HTERT RPE-1 (cell line): ENCODE results near the gene ANXA8L1.
"Not testable (repeated sequence)": the region's sequence is repeated elsewhere in the genome, so short reads cannot be mapped to it uniquely, and the experiment has no call there.

ENCODE experiments used
- in situ Hi-C: fragments of 300-500 bp; cut with MboI; formaldehyde crosslinking; loops from 4 replicates; pipeline ENCODE4 v1.14.3; 2020; ENCODE audit warnings: low sequenced_read_pairs

ANXA8L1 gene, protein sequence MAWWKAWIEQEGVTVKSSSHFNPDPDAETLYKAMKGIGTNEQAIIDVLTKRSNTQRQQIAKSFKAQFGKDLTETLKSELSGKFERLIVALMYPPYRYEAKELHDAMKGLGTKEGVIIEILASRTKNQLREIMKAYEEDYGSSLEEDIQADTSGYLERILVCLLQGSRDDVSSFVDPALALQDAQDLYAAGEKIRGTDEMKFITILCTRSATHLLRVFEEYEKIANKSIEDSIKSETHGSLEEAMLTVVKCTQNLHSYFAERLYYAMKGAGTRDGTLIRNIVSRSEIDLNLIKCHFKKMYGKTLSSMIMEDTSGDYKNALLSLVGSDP

DNA sequence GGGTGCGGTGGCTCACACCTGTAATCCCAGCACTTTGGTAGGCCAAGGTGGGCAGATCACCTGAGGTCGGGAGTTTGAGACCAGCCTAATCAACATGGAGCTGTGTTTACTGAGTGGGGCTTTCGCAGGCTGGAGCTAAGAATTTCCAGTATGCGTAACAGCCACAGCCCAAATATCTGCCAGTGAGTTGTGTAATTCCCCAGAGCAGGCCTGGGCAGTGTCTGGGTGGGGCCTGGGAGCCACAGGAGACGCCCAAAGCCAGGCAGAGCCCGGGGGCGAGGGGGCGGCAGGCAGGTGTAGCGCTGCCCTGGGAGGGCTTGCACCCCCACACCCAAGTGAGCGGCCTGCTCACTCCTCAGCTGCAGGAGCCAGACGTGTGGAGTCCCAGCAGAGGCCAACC, at the start of gene ANXA8L1:
ANXA8L1 (plus strand) TSS at position 371 of the 400 bp plus-strand sequence. CDS start 76 bp downstream, outside the sequence.
- in situ Hi-C loops = not testable (repeated sequence)

DNA sequence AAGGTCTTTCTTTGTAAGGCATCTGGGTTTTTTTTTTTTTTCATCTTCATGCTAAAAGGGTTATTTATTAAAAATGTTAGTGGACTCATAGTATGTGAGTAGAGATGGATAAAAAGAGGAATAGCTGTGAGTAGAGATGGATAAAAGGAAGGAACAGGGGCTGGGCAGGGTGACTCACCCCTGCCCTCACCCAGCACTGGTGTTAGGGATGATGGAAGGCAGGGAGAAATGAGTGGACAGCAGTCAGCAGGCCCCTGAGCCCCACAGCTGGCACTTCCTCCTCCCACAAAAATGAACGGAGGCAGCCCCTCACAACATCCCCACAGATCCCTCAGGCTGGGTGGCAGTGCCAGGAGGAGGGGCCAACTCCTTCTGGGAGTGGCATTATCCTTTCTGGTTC, 49.5 kb upstream of the ANXA8L1 start:
- in situ Hi-C loops = no loop called here

DNA sequence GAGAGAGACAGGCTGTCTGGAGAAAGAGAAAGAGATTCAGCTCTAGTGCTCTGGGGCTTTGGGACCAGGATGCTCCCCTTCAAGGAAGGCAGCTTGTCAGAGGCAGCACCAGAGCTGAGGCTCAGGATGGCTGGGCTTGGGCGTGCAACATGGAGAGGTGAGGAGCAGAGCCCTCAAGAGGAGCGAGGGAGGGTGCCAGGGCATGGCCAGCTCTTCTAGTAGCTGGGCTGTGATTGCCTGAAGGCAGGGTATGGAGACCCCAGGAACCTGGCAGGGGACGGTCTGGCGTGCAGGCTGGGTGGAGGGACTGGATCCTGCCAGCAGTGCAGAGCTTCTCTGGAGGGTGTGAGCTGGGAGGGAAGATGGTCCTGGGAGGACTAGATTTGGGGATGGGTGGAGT, 48.6 kb upstream of the ANXA8L1 start:
- in situ Hi-C loops = no loop called here

DNA sequence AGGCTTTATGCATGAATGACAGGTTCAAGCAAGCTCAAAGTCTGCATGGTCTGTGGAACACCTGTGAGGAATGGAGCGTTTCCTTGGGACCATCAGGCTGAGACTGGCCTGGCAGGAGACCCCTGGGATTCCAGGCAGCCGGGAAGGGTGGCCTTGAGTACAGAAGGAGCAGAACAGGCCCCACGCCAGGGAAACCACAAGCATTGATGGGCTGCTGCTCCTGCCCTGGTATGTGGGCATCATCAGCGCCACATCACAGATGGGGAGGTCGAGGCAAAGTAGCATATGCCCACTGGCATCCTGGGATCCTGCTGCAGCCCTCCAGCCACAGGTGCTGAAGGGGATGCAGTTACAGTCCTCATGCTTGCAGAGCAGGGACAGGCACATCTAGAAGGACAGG, 47.9 kb upstream of the ANXA8L1 start:
- in situ Hi-C loops = no loop called here

DNA sequence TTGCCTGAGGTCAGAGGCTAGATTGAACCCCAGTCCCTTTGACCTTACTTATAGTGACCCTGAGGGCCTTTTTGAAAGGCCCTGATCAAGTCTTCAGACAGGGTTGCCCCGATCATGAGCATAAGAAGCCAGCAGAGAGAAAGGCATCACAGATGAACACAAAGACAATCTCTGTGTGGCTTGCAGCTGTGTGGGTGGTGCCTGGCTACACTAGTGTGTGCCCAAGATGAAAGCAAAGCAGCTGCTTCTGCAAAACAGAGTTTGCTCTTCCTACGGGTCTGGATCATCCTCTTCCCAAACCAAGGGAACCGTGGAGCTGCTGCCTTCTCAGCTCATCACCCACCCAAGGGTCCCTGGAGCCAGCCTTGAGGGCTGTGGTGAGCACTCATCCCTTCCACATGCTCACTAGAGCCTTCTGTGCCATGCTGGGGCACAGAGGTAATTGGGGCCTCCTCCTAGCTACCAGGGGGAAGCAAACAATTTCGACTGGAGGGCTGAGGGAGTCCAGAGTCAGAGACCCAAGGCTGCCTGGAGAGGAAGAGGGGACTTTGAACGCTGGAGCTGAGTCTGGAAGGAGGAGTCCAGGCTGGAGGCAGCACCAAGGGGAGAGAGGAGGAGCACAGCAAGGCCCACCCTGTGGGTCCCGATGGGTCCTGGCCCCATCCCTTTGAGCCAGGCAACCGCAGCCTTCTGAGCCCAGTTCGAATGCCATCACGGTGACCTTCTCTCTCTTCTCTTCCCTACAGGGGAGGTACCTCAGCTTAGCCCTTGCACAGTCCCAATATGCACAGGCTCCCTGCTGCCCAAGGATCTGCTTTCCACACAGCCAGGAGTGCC, 46.5 kb upstream of the ANXA8L1 start:
- in situ Hi-C loops = no loop called here

DNA sequence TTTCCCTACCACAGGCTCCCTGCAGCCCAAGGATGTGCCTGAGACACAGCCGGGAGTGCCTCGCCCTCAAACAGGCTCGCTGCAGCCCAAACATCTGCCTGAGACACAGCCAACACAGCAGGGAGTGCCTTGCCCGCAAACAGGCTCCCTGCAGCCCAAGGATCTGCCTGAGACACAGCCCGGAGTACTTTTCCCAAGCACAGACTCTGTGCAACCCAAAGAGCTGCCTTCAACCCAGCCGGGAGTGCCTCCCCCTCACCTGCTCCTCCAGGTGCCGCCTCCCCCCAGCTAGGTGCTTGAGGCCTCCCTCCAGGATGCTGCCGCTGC, 45.9 kb upstream of the ANXA8L1 start:
- in situ Hi-C loops = no loop called here

DNA sequence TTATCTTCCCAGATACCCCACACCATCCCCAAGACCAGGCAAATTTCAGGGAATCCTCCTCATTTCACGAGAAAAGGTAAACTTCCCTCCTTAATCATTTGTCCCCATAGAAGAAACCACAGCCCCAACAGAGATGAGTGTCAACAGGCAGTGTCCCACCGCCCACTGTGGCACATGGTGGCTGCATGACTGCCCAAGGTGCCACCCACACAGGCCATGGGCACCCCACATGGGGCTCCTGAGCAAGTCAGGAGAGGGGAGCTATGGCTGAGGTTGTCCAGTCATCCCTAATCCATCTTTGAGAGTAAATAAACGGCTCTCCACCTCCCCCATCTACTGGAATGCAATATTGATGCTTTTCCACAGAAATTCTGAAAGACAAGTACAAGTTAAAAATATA, 44.7 kb upstream of the ANXA8L1 start:
- in situ Hi-C loops = no loop called here

DNA sequence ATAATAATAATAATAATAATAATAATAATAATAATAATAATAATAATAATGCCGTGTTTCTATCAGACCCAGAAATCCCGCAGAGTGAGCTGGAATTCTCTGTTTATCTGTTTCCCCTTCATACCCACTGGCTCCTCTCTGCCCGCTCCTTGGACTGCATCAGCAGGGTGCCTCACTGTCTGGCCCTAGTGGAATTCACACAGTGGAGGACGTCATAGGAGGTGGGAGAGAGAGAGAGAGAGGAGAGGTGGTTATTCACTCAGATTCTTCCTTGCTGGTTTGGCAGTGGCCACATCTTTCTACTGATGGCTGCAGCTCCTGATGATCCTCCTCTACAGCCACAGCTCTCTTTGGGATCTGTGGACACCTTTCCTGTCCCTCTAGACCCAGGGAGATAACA, 10.1 kb upstream of the ANXA8L1 start:
- in situ Hi-C loops = not testable (repeated sequence)

DNA sequence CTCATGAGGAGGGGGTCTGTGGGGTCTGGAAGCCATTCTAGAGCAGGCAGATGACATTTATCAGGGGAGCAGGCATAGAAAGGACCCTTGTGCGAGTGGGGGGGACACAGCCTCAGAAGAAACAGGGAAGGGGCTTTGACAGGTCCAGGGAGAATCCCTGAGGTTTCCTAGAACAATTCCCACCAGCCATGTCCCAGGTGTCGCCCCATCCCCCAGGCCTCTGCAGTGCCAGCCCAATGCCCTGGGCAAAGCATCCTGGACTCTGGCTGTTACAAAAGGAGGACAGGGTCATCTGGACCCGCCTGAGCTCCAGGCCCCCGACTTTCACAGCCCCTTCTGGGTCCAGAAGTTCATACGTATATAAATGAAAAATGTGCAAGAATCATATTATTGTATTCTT, 8.4 kb upstream of the ANXA8L1 start:
- in situ Hi-C loops = not testable (repeated sequence)

DNA sequence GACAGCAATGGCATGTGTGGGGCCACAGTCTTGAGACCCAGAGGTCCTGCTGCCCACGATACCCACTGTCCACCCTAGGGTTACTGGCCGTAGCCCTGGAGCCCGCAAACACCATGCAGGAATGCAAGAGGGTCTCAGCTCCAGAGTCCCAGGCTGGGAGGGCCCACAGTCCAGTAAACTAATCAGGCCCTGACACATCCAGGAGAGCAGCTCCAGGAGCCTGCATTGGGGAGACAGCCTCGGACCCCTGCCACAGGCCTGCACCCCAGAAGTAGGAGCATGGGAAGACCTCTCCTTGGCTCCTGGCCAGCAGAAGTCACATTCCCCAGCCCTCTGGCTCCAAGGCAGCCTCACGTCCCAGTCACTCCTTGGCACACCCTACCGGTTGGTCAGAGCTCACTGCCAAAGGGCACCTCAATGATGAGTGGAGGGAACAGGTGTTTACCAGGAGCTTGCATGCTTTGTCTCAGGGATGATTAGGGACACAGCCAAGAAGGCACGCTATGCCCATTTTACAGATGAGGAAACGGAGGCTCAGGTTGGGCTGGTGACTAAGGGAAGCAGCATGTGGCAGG, 7.8 kb upstream of the ANXA8L1 start:
- in situ Hi-C loops = not testable (repeated sequence)

DNA sequence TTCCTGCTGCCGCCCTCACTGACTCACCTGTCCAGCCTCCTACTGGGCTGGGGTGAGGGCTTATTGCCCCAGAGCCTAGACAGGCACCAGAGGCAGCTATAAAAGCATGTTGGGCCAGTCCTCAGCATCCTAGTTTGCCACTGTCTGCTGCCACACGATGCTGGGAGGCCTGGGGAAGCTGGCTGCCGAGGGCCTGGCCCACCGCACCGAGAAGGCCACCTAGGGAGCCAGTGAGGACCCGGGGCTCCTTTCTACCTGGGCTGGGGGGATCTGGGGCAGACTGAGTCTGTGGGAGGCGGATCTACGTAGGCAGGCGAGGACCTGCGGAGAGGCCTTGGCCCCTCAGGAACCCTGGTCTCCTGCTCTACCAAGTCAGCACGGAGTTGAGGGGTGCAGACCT, 6.6 kb upstream of the ANXA8L1 start:
- in situ Hi-C loops = not testable (repeated sequence)

DNA sequence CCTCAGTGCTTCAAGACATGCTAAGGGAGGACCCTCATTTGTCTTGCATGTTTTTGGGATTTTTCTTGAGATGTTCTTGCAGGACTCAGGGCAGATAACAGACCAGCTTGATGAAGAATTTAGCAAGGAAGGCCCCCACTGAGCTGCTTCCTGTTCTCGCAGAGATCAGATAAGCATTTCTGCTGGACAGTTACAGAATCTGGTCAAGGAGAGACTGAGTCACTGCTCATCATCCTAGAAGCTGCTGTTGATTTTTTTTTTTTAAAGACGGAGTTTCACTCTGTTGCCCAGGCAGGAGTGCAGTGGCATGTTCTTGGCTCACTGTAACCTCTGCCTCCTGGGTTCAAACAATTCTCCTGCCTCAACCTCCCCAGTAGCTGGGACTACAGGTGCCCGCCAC, 1.2 kb upstream of the ANXA8L1 start:
- in situ Hi-C loops = not testable (repeated sequence)

DNA sequence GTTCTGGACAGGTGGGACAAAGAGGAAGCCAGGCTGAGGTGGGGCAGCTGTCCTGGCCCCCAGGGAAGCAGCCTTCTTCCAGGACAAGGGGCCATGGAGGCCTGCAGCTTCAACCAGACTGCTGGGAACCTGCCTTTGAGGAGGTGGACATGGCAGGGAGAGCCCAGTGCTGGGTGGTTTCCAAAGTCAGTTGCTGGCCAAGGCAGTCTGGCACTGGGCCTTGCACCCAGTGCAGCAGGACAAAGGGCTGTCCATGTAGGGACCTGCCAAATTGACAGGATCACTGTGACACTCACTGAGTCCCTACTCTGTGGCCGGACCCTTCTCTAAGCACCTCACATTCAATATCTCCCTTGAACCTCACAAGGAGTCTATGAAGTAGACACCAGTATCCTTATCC, 1.4 kb downstream of the ANXA8L1 start:
- in situ Hi-C loops = not testable (repeated sequence)

DNA sequence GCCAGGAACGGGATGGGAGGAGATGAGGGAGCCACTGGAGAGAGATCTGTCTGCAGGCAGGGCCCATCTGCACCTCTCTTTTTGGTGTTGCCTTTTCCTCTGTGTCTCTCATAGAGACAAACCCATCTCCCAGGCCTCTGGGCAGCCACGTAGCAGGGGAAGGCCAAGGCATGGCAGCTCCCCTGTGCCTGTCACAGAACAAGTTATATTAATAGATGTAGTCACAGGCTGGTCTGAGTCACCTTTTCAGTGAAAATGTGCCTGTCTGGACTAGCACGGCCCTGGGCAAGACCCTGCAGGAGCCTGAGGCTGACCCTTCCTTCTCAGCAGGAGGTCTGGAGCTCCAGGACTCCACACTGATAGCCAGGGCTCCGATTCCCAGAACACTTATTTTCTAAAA, 2.1 kb downstream of the ANXA8L1 start:
- in situ Hi-C loops = not testable (repeated sequence)

DNA sequence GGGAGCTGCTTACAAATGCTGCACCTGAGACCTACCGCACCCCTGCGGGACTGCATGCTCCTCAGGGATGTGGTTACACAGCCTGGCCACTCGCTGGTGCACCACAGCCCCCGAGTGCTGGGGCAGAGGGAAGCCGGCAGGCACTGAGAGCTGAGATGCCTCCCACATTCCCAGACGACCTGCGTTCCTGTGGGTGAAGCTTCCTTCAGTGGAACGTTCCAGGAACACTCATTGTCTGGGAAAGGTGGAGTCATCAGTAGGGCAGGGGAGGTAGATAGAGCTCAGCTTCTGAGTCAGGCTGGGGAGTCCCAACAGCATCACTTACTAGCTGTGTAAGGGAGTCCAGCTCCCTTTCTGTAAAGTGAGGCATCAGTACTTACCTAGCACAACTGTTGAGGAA, 2.5 kb downstream of the ANXA8L1 start:
- in situ Hi-C loops = not testable (repeated sequence)

DNA sequence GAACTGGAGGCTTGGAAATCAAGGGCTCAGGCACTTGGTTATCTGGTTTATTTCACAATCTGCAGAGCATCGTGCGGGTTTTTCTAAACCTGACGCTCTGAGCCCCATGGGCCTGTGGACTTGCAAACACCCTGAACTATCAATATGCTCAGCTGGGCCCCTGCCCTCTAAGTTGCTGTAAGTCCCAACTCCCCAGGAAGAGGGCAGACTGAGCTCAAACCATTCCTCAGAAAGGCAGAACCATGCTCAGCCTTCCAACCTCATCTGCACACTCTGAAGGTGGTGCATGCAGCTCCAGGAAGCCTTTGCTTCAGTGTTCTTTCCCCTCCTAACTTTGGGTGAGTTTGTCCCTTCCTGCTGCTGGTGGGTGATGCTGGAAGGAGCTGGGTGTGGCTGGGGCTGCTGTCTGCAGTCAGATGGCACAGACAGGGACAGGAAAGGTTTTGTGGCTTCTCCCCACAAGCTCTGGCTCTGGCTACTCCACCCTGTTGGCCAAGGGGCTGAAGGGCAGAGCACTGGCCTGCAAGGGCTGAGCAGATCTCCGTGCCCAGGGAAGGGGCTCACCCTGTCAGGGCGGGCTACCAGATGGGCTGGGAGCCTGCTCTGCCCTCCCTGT, 3.8 kb downstream of the ANXA8L1 start:
- in situ Hi-C loops = not testable (repeated sequence)

DNA sequence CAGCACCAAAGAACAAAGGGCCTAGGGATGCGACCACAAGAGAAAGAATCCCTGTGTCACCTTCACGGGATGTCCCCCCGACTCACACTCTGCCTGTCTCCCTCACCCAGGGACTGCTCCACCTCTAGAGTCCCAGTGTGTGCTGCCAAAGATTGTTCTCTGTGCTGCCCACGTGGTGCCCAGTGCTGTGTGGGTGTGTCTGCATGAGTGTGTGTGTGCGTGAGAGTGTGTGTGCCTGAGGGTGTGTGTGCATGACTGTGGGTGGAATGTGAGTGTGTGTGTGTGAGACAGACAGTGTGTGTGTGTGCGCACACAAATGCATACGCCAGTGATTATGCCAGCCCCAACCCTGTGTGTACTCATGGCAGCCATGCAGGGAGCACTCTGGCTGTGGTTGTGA, 10.3 kb downstream of the ANXA8L1 start:
- in situ Hi-C loops = not testable (repeated sequence)

DNA sequence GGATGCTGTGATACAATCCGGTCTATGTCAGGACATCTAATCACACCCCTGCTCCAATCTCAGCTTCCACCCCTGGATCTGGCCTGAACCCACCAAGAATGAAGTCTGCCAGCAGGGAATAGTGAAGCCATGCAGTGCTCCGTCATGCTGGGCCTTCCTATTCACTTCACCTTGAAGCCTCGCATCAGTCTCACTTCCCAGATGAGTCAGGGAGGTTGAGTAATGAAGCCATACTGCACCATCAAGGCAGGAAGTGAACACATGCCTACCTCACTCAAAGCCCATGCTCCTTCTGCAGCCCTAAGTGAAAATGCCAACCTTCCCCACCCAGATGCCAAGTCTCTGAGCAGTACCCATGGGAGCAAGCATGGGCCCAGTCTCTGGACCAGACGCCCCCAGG, 11.1 kb downstream of the ANXA8L1 start:
- in situ Hi-C loops = not testable (repeated sequence)

DNA sequence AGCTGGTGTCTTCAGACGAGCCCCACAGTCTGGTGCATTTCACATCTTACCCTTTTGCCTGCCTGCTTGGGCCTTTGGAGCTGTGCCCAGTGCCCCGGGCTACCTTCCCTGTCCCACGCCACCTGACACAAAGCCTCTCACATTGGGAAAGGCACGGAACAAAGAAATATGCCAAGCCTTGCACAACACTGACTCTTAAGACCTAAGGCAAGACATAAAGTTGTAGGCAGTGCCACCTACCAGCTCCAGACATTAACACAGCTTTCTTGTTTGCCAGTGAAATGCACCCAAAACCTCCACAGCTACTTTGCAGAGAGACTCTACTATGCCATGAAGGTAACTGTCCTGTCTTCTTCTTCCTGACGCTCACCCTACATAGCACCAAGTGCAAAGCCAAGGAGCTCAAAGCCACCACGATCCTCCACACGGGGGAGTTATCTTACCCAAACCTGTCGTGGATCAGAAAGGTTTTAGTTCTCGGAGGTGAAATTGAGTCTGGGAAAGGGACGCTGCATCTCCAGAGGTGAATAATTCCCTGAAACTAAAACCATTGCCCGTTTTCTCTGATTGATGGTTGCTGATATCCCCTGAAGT, 11.8 kb downstream of the ANXA8L1 start:
- in situ Hi-C loops = not testable (repeated sequence)

DNA sequence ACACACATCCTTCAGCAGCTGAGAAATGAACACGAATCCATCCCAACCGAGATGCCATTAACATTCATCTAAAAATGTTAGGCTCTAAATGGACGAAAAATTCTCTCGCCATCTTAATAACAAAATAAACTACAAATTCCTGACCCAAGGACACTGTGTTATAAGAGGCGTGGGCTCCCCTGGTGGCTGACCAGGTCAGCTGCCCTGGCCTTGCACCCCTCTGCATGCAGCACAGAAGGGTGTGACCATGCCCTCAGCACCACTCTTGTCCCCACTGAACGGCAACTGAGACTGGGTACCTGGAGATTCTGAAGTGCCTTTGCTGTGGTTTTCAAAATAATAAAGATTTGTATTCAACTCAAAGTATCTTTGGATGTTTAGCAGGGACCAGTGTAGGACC, 15.8 kb downstream of the ANXA8L1 start:
- in situ Hi-C loops = not testable (repeated sequence)
